GM23338 (cell line): ENCODE data around the gene HYKK. TPM values are rescaled to one million over a fixed set of nuclear protein-coding genes. Genes with fewer than 3 reads are reported as not detected.

Experiments
- ATAC-seq: fragments of 200-7000 bp; cut with Tn5 transposase; 3 replicates; pipeline ENCODE4 v1.9.1; 2020
- DNase-seq: peaks from one replicate; pipeline ENCODE4 v3.0.0-alpha.2; 2015; ENCODE audit warnings: low spot score
- H2AFZ ChIP-seq: fragments of 200-600 bp; sonication (generic); 2 replicates; pipeline ENCODE4 v1.8.0; 2016; ENCODE audit warnings: antibody characterized with exemption, mild to moderate bottlenecking, moderate library complexity
- H3F3A ChIP-seq: fragments of 200-600 bp; sonication (generic); replicated peaks from 2 replicates; pipeline ENCODE4 v1.8.0; 2017; ENCODE audit warnings: antibody characterized with exemption, mixed run types, low read depth
- H3K27ac ChIP-seq: fragments of 200-600 bp; sonication (generic); 2 replicates; pipeline ENCODE4 v1.6.1; 2016; ENCODE audit warnings: low read depth
- H3K27me3 ChIP-seq: fragments of 200-600 bp; sonication (generic); 2 replicates; pipeline ENCODE4 v1.8.0; 2016; ENCODE audit warnings: mild to moderate bottlenecking, mixed run types, moderate library complexity; ENCODE audit not compliant: insufficient read depth
- H3K36me3 ChIP-seq: fragments of 200-600 bp; sonication (generic); 2 replicates; pipeline ENCODE4 v1.8.0; 2016; ENCODE audit warnings: mild to moderate bottlenecking; ENCODE audit not compliant: insufficient read depth
- H3K4me1 ChIP-seq: fragments of 200-600 bp; sonication (generic); 2 replicates; pipeline ENCODE4 v1.8.0; 2016; ENCODE audit warnings: mild to moderate bottlenecking, moderate library complexity; ENCODE audit not compliant: insufficient read depth
- H3K4me2 ChIP-seq: fragments of 200-600 bp; sonication (generic); 2 replicates; pipeline ENCODE4 v1.7.1; 2017; ENCODE audit warnings: mixed run types
- H3K4me3 ChIP-seq: fragments of 200-600 bp; sonication (generic); 2 replicates; pipeline ENCODE4 v1.6.1; 2016; ENCODE audit warnings: mixed run types
- H3K79me2 ChIP-seq: fragments of 200-600 bp; sonication (generic); replicated peaks from 2 replicates; pipeline ENCODE4 v1.8.0; 2017; ENCODE audit warnings: mild to moderate bottlenecking; ENCODE audit not compliant: insufficient read depth
- H3K9me2 ChIP-seq: fragments of 200-600 bp; sonication (generic); 2 replicates; pipeline ENCODE4 v1.8.0; 2017; ENCODE audit not compliant: insufficient read depth
- H4K20me1 ChIP-seq: fragments of 200-600 bp; sonication (generic); replicated peaks from 2 replicates; pipeline ENCODE4 v1.8.0; 2017; ENCODE audit warnings: mild to moderate bottlenecking; ENCODE audit not compliant: insufficient read depth
- H3K27ac Mint-ChIP-seq: 2 replicates; pipeline ENCODE4 v1.8.0; 2020; ENCODE audit warnings: inconsistent platforms, mild to moderate bottlenecking, moderate library complexity, mixed read lengths
- H3K27me3 Mint-ChIP-seq: 3 replicates; pipeline ENCODE4 v1.8.0; 2022; ENCODE audit warnings: low read depth, mild to moderate bottlenecking, moderate library complexity, mixed read lengths, inconsistent platforms; ENCODE audit not compliant: insufficient read depth, poor library complexity
- H3K36me3 Mint-ChIP-seq: 3 replicates; pipeline ENCODE4 v1.8.0; 2021; ENCODE audit warnings: low read depth, mild to moderate bottlenecking, inconsistent platforms, moderate library complexity, mixed read lengths
- H3K4me1 Mint-ChIP-seq: 3 replicates; pipeline ENCODE4 v1.8.0; 2020; ENCODE audit warnings: mild to moderate bottlenecking, inconsistent platforms, mixed read lengths
- H3K4me3 Mint-ChIP-seq: 3 replicates; pipeline ENCODE4 v1.8.0; 2021; ENCODE audit warnings: moderate library complexity, mild to moderate bottlenecking, inconsistent platforms, mixed read lengths
- H3K9me3 Mint-ChIP-seq: 3 replicates; pipeline ENCODE4 v1.8.0; 2020; ENCODE audit warnings: moderate library complexity, mild to moderate bottlenecking, inconsistent platforms, mixed read lengths
- CREB1 ChIP-seq: fragments of 250-450 bp; sonication (Bioruptor Pico); IDR thresholded peaks from 2 replicates; pipeline ENCODE4 v1.5.0; 2020; ENCODE audit warnings: low read depth, mild to moderate bottlenecking, moderate library complexity
- EZH2 ChIP-seq: fragments of 200-600 bp; sonication (generic); IDR thresholded peaks from one replicate; pipeline ENCODE4 v1.8.0; 2017; ENCODE audit warnings: antibody characterized with exemption, mild to moderate bottlenecking, low read depth; ENCODE audit not compliant: unreplicated experiment
- JUNB ChIP-seq: IDR thresholded peaks from one replicate; pipeline ENCODE4 v1.6.1; 2016; ENCODE audit warnings: antibody characterized with exemption; ENCODE audit not compliant: unreplicated experiment
- NANOG ChIP-seq: IDR thresholded peaks from 2 replicates; pipeline ENCODE4 v1.6.1; 2016; ENCODE audit warnings: antibody characterized with exemption, borderline replicate concordance
- POLR2AphosphoS5 ChIP-seq: IDR thresholded peaks from 2 replicates; pipeline ENCODE4 v1.6.1; 2016; ENCODE audit warnings: antibody characterized with exemption, low read depth
- REST ChIP-seq: IDR thresholded peaks from one replicate; pipeline ENCODE4 v1.6.1; 2018; ENCODE audit warnings: antibody characterized with exemption; ENCODE audit not compliant: unreplicated experiment
- STAT1 ChIP-seq: IDR thresholded peaks from one replicate; pipeline ENCODE4 v1.6.1; 2016; ENCODE audit warnings: antibody characterized with exemption; ENCODE audit not compliant: unreplicated experiment
- ZNF114 ChIP-seq: fragments of 250-450 bp; sonication (Bioruptor Pico); IDR thresholded peaks from 2 replicates; pipeline ENCODE4 v1.5.0; 2020; ENCODE audit warnings: mild to moderate bottlenecking, moderate library complexity
- ZNF331 ChIP-seq: fragments of 250-450 bp; sonication (Bioruptor Pico); IDR thresholded peaks from 2 replicates; pipeline ENCODE4 v1.5.0; 2020; ENCODE audit warnings: low read depth, mild to moderate bottlenecking, moderate library complexity
- ZNF462 ChIP-seq: fragments of 250-450 bp; sonication (Bioruptor Pico); IDR thresholded peaks from 2 replicates; pipeline ENCODE4 v1.5.0; 2020; ENCODE audit warnings: mild to moderate bottlenecking, moderate library complexity
- polyA plus RNA-seq: library from polyadenylated mRNA; unstranded; fragments of >200 nt; fragmentation: Nextera tagmentation; extraction: Ambion mirVana; gene quantifications from 2 replicates; pipeline ENCODE4 v1.2.1, GENCODE V29; 2016
- total RNA-seq: library from RNA; depleted of rRNA; stranded (reverse); fragments of >200 nt; shearing (Covaris generic); gene quantifications from 2 replicates; pipeline ENCODE4 v1.2.3, GENCODE V29; 2014
- TF ChIP-seq, protein P1 (sequence below): IDR thresholded peaks from 2 replicates; pipeline ENCODE4 v1.6.1; 2016; ENCODE audit warnings: antibody characterized with exemption
- TF ChIP-seq, protein P2 (sequence below), 2 experiments: fragments of 200-600 bp in 1 of 2; sonication (generic) in 1 of 2; conservative IDR thresholded peaks; 2 replicates each; pipeline versions ENCODE4 v1.5.1 to v1.6.1; 2016 to 2017; ENCODE audit warnings: antibody characterized with exemption in 2 of 2, low read depth in 2 of 2, mild to moderate bottlenecking in 2 of 2, moderate library complexity in 1 of 2

HYKK gene
- total and polyA plus RNA-seq, 2 experiments from 2014 or later, result 2.9 to 5.5 TPM

- Mint-ChIP-seq H3K27ac (no peak overlapping the region), H3K36me3 (no peaks in the 10 kb centered on the region), H3K4me3 (no peak overlapping the region), H3K4me1 (peaks cover 11% of the 10 kb centered on the region), H3K9me3 (peaks cover 13% of the 10 kb centered on the region; the same call in 1 of the 3 replicates), H3K27me3 (peaks cover 14% of the 10 kb centered on the region)
- Histone ChIP-seq H2AFZ (no peak overlapping the region), H4K20me1 (no peaks in the 10 kb centered on the region), H3K4me2 (no peak overlapping the region), H3K27ac (no peak overlapping the region), H3K36me3 (no peaks in the 10 kb centered on the region), H3K79me2 (no peaks in the 10 kb centered on the region), H3K4me1 (peaks cover 7% of the 10 kb centered on the region; the same call in 1 of the 2 replicates), H3K4me3 (no peak overlapping the region), H3K27me3 (peaks cover 20% of the 10 kb centered on the region), H3F3A (peaks cover 10% of the 10 kb centered on the region; the same call in 1 of the 2 replicates), H3K9me2 (0 out of 2 replicates have a peak, but pooled peaks cover 4% of the 10 kb centered on the region)
- DNase-seq (peak; percentile 9), ATAC-seq (no peak)
- TF ChIP-seq POLR2AphosphoS5 (no peak), ZNF114 (CRISPR knock-in tag) (no peak), JUNB (no peak), ZNF462 (CRISPR knock-in tag) (no peak), CREB1 (CRISPR knock-in tag) (no peak), EZH2 (no peak), NANOG (no peak), REST (no peak), ZNF331 (CRISPR knock-in tag) (no peak), STAT1 (no peak)
- TF ChIP-seq, protein P1, sequence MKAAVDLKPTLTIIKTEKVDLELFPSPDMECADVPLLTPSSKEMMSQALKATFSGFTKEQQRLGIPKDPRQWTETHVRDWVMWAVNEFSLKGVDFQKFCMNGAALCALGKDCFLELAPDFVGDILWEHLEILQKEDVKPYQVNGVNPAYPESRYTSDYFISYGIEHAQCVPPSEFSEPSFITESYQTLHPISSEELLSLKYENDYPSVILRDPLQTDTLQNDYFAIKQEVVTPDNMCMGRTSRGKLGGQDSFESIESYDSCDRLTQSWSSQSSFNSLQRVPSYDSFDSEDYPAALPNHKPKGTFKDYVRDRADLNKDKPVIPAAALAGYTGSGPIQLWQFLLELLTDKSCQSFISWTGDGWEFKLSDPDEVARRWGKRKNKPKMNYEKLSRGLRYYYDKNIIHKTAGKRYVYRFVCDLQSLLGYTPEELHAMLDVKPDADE, result no peak
- TF ChIP-seq, protein P2, sequence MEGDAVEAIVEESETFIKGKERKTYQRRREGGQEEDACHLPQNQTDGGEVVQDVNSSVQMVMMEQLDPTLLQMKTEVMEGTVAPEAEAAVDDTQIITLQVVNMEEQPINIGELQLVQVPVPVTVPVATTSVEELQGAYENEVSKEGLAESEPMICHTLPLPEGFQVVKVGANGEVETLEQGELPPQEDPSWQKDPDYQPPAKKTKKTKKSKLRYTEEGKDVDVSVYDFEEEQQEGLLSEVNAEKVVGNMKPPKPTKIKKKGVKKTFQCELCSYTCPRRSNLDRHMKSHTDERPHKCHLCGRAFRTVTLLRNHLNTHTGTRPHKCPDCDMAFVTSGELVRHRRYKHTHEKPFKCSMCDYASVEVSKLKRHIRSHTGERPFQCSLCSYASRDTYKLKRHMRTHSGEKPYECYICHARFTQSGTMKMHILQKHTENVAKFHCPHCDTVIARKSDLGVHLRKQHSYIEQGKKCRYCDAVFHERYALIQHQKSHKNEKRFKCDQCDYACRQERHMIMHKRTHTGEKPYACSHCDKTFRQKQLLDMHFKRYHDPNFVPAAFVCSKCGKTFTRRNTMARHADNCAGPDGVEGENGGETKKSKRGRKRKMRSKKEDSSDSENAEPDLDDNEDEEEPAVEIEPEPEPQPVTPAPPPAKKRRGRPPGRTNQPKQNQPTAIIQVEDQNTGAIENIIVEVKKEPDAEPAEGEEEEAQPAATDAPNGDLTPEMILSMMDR (conservative IDR thresholded peaks at IDR 0.05; ENCODE audit: low read depth in 2 of 2), result no peak
These were observed 2.4 kb downstream of the HYKK start for GRCh38 chr15:78509726-78510312.
